Measurements from ENCODE around the gene SHPK.

SHPK gene

DNA sequence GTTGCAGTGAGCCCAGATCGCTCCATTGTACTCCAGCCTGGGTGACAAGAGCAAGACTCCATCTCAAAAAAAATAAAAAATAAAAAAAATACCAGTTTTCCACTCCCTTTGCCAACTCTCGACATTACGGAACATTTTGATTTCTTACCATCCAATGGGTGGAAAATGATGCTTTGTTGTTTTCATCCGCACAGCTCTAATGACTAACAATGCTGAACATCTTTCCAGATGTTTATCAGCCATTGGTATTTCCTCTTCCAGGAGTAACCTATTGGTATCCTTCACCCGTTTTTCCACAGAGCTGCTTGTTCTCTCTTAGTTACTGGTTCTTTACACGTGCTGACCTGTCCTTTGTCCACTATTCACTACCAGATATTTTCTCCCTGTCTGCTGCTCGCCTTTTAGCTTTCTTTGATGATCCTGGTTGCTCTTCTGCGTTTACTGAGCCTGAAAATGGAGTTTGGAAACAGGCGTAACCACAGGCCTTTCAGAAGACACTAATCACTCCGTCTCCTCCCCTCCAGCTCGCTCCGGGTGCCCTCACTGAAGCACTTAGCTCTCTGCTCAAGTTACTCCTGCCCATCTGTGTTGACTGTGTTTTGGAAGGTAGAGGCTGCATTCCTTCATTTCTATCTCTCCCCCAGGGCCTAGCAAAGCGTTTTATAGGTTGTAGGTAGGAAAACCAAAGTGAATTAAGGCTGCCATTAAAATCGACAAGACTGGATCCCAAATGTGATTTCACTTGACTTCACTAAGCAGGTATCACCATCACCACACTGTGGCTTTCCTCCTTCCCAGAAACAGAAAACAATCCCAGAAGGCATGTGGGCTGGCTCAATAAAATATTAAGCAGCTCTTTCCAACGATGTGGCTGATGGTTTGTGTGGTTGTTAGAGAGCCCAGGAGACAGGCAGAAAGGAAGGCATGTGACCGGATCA lies 8.9 kb downstream of the SHPK start:
- no peak for DNase-seq

DNA sequence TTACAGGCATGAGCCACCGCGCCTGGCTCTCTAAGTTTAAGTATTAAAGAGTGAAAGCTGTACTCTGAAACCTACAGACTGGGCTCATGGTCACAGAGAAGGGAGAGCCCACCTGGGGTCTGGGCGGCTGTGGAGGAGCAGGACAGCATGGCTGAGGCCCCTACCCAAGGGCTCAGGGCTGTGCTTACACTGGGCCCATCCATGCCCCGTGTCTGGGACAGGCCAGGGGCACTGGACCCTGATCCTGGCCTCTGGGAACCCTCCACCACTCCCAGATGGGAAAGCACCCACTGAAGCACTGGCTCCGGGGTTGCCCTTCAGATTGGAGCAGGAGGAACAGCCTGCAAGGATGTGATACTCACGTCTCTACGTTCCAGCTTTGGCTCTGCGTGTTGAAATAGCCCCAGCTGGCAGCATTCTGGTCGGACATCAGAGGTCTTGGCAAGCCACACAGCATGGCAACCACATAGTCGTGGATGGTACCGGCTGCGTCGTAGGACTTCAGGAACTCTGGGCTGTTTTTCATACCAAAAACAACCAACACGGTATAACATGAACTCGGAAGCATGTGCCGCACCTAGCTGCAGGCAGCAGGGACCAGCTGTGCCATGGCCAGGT lies 13.0 kb downstream of the SHPK start:
- DNase-seq: no peak

DNA sequence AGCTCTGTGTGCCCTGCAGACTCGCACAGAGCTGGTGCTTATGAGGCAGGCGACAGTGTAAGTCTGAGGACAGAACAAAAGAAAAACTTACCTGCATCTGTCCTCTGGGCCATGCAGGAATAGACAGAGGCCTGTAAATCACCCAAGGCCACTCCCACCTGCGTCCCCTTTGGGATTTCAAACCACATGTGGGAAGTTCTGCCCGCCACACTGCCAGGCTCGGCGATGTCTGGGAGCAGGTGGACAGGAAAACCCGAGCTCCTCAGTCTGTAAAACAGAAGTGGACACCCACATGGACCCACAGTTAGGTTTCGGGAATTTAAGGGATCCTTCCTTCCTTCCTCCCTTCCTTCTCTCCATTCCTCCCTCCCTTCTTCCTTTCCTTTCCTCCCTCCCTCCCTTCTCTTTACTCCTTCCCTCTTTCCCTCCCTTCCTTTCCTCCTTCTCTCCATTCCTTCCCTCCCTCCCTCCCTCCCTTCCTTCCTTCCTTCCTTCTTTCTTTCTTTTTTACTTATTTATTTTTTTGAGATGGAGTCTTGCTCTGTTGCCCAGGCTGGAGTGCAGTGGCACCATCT lies 14.8 kb downstream of the SHPK start:
- DNase-seq: no peak

GRCh38 chr17:3615160-3615870 lies 20.7 kb downstream of the SHPK start:
- DNase-seq: no peak

DNA sequence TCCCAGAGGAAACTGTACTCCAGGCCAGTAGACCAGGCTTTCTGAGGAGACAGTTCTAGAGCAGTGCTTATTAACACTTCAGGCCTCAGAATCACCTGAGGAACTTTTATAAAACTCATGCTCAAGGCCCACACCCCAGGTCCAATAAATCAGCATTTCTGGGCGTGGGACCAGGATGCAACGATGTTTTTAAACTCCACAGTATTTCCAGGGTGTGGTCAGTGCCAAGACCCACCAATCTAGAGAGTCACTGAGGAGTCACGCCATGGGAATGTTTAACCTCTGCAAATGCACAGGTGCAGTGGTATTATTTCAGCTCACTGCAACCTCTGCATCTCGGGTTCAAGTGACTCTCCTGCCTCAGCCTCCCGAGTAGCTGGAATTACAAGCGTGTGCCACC lies 22.9 kb downstream of the SHPK start:
- DNase-seq: no peak

GRCh38 chr17:3610523-3610922 lies 25.5 kb downstream of the SHPK start:
- no peak for DNase-seq

GRCh38 chr17:3609689-3610088 lies 26.4 kb downstream of the SHPK start:
- DNase-seq: no peak

DNA sequence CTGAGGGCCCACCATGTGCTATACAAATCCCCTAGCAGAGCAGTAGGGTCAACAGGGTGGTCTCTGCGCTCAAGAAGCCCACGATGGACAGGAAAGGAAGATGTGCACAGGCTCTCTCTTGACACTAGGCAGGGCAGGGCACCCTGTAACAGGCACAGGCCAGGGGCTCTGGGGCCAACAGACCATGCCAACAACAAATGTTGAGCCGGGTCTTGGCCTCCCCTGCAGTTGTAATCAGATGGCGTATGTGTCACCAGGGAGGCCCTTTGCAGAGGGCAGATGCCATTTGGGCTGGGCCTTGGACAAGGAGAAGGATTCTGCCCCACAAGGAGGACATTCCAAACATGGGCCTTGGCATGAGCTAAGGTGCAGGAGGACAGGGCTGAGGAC lies 32.2 kb downstream of the SHPK start:
- DNase-seq: no peak

- no peak for DNase-seq
Measured at GRCh38 chr17:3603119-3603869, 32.8 kb downstream of the SHPK start.

DNA sequence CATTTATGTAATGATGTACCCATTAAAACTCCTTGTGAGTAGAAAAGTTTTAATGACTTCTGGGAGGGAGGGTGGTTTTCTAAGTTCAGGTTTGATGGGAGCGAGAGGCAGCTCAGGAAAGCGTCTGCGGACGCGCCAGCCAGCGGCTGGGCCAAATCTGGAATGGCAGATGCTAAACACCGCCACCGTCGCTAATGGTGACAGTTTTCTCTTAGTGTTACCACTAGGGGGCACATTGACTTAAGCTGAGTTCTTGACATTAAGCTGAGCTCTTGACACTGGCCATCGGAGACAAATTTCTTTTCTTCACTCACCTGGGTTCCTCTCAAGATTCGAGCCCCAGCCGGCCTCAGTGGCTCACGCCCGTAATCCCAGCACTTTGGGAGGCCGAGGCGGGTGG lies 33.6 kb downstream of the SHPK start:
- DNase-seq: peak; percentile 13 to 57

- DNase-seq: no peak
Measured at GRCh38 chr17:3600529-3601205, 35.4 kb downstream of the SHPK start.

DNA sequence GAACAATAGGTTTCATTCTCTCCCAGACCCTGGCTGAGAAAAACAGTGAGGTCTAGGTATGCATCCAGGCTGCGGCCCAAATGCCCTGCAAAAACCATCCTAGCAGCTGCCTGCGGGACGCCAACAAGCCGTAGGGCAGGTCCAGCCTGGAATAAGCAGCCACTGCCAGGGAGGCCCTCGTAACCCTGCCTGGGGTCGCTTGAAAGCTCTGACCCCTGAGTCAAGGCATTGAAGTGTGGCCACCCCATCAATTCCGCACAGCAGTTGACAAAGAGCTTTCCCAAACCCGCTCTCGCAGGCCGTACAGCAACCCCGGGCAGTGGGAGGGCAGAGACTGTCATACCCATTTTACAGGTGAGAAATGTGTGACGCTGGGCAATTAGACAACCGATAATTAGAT lies 38.0 kb downstream of the SHPK start:
- DNase-seq: no peak

DNA sequence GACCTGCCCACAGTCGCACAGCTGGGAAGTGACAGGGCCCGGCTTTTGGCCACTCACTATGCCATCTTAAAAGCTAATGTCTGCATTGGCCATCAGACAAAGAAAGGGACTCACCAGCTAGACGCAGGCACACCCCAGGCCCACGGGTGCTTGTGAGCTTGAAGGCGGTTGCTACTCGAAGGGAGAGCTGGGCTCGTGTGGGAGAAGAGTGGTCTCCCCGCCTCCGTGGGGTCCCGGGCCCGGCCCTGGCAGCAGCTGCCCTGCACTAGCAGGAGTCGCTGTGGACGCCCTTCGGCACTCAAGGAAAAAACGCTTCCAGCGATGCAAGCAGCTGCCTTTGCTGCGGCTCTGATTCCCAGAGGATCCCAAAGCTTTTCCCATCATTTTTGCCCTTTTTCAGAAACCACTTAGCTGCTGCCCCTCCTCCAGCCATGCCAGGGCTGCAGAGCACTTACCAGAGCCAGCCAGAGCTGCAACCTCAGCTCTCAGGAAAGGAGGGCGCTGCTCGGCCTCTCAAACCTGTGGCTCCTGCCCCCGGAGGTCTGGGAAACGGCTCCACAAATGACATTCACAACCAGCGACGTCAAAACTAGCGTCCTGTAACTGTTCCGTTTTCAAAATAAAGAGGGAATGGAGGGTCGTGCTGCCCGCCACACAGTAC lies 39.1 kb downstream of the SHPK start:
- no peak for DNase-seq

DNA sequence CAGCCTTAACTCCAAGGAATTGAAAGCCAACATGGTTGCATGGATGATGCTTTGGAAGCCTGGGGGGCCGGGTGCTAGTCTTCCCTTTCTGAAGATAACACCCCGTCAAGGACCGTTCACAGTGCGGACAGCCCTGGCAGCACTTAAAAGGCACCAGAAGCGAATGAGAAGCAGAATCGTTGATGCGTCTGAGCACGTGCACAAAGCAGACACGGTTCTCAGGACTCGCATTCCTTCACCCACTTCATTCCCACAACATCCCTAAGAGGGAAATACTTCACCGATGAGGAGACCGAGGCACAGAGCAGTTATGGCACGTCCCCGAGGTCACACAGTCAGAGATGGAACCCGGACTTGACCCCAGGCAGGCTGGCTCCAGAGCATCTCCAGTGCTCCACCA lies 41.1 kb downstream of the SHPK start:
- no peak for DNase-seq

- no peak for DNase-seq
Measured at GRCh38 chr17:3594051-3594800, 41.8 kb downstream of the SHPK start.

GRCh38 chr17:3593384-3593783 lies 42.7 kb downstream of the SHPK start:
- DNase-seq: no peak

GRCh38 chr17:3592216-3592860 lies 43.7 kb downstream of the SHPK start:
- DNase-seq: no peak

DNA sequence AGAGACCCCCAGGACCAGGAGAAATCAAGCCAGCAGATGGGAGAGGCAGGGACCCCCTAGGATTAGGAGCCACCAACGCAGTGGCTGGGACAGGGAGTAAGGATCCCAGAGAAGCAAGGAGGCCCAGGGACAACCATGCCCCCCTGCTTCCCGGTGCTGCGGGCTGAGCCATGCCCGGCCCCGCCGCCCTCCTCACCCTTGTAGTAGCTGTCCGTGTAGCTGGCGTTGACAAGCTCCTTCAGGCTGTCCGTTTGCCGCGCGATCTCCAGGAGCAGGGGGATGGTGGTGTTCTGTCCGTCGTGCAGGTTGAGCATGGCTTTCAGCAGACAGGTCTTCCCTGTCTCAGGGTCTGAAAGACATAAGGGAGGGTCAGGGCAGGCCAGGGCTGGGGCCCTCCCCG lies 45.3 kb downstream of the SHPK start:
- no peak for DNase-seq

DNA sequence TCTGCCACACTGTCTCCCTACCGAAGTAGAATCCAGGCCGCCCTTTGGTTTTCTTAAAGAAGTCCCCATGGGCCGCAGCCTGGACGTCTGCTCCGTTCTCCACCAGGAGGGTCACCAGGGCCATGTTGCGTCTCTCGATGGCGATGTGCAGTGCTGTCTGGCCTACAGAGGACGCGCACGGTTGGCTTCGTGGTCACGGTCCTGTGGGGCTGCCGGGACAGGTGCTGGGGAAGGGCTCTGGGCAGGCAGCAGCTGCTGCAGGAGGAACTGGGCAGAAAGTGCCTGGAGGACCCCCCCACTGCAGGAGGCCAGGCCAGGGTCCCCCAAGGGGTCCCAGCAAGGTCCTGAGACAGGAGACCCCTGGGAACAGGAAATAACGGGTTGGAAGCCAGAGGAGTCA lies 45.8 kb downstream of the SHPK start:
- DNase-seq: no peak

GRCh38 chr17:3589784-3590183 lies 46.3 kb downstream of the SHPK start:
- no peak for DNase-seq

Measured in inflammatory macrophage treated with lipopolysaccharide for 1 hour (primary cell).